ENCODE measurements around the gene ARID4B. TPM values are rescaled to one million over a fixed set of nuclear protein-coding genes. Genes with fewer than 3 reads are reported as not detected.
"Not testable (repeated sequence)": the region's sequence is repeated elsewhere in the genome, so short reads cannot be mapped to it uniquely, and the experiment has no call there.

The ARID4B gene
- total RNA-seq, 4 donors from 2014 or later, result 15.2 to 99.7 (median 30.8) TPM

GRCh38 chr1:235160383-235160956 lies 167.5 kb downstream of the ARID4B start:
- intact Hi-C loops (cut with DNase I), result no loop called here
- Histone ChIP-seq H3K27me3 (no peaks in the 10 kb centered on the region), H3K4me1 (peaks cover 8 to 53% (median 12%) of the 10 kb centered on the region in 3 donors), H3K27ac (peak overlapping the region; percentile 89 to 96 (median 92)), H3K9me3 (no peaks in the 10 kb centered on the region), H3K36me3 (peaks cover 0 to 40% (median 5%) of the 10 kb centered on the region in 3 donors), H3K4me3 (peak overlapping the region; percentile 69 to 93 (median 76))
- no peak for DNase-seq
- TF ChIP-seq POLR2A (IDR thresholded peaks at IDR 0.05) (no peak), CTCF (IDR thresholded peaks at IDR 0.05) (no peak)
- WGBS, 2 donors, result 4 to 8% methylated on average over 12 to 13 of the region's 14 CpGs

DNA sequence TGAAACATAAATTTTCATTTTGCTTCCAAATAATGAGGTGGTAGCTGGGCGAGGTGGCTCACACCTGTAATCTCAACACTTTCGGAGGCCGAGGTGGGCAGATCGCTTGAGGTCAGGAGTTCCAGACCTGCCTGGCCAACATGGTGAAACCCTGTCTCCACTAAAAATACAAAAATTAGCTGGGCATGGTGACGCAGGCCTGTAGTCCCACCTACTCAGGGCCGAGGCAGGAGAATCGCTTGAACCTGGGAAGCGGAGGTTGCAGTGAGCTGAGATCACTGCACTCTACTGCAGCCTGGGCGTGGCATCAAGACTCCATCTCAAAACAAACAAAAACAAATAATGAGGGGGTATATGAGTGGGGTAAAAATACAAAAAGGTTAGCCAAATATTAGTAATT lies 168.0 kb downstream of the ARID4B start:
- Histone ChIP-seq H3K27ac (peak overlapping the region in 3 of 4 donors; percentile 89 to 96 (median 92)), H3K36me3 (peaks cover 0 to 45% (median 5%) of the 10 kb centered on the region in 3 donors), H3K4me1 (peaks cover 8 to 53% (median 12%) of the 10 kb centered on the region in 3 donors), H3K4me3 (peak overlapping the region in 3 of 4 donors; percentile 69 to 93 (median 82))
- H3K27me3 ChIP-seq; intact Hi-C loops (cut with DNase I); DNase-seq; H3K9me3 ChIP-seq: not testable (repeated sequence)
- 74 to 85% methylated on average over 9 of the region's 9 CpGs for WGBS, 2 donors

DNA sequence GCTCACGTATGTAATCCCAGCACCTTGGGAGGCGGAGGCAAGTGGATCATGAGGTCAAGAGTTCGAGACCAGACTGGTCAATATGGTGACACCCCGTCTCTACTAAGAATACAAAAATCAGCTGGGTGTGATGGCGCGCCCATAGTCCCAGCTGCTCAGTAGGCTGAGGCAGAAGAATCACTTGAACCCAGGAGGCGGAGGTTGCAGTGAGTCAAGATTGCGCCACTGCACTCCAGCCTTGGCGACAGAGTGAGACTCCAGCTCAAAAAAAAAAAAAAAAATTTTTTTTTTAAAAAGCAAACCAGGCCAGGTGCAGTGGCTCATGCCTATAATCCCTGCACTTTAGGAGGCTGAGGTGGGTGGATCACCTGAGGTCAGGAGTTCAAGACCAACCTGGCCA lies 168.7 kb downstream of the ARID4B start:
- H3K27me3 ChIP-seq; intact Hi-C loops (cut with DNase I); H3K4me3 ChIP-seq; H3K9me3 ChIP-seq; DNase-seq: not testable (repeated sequence)
- H3K4me1 ChIP-seq, result peaks cover 8 to 53% (median 12%) of the 10 kb centered on the region in 3 donors
- 85 to 89% methylated on average over 9 of the region's 9 CpGs for WGBS, 2 donors
- H3K36me3 ChIP-seq, result peaks cover 0 to 52% (median 7%) of the 10 kb centered on the region in 3 donors
- peak overlapping the region in 1 of 4 donors; percentile 92 for H3K27ac ChIP-seq

DNA sequence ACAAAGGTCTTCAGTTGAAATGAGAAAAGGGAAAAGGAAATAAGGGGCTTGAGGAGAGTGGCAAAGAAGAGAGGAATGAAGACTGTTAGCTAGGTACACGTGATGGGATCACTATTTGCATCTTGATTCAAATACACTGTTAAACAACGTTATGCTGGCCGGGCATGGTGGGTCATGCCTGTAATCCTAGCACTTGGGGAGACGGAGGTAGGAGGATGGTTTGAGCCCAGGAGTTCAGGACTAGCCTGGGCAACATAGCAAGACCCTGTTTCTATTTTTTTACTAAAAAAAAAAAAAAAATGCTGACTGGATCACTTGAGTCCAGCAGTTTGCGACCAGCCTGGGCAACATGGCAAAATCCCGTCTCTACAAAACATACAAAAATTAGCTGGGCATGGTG lies 169.3 kb downstream of the ARID4B start:
- 76 to 91% methylated on average over 6 of the region's 6 CpGs for WGBS, 2 donors
- H3K27me3 ChIP-seq, result no peaks in the 10 kb centered on the region
- peaks cover 0 to 58% (median 11%) of the 10 kb centered on the region in 3 donors for H3K36me3 ChIP-seq
- H3K27ac ChIP-seq, result no peak overlapping the region
- no peak for TF ChIP-seq POLR2A (IDR thresholded peaks at IDR 0.05)
- TF ChIP-seq CTCF (IDR thresholded peaks at IDR 0.05), result no peak
- H3K4me1 ChIP-seq, result peaks cover 8 to 53% (median 12%) of the 10 kb centered on the region in 3 donors
- no peak for DNase-seq
- intact Hi-C loops (cut with DNase I), result no loop called here
- no peaks in the 10 kb centered on the region for H3K9me3 ChIP-seq
- H3K4me3 ChIP-seq, result no peak overlapping the region

- no peak overlapping the region for H3K4me3 ChIP-seq
- peaks cover 8 to 52% (median 12%) of the 10 kb centered on the region in 3 donors for H3K4me1 ChIP-seq
- H3K27ac ChIP-seq, result no peak overlapping the region
- intact Hi-C loops (cut with DNase I), result no loop called here
- 90 to 96% methylated on average over 4 of the region's 4 CpGs for WGBS, 2 donors
- no peaks in the 10 kb centered on the region for H3K9me3 ChIP-seq
- peaks cover 0 to 73% (median 23%) of the 10 kb centered on the region in 3 donors for H3K36me3 ChIP-seq
- TF ChIP-seq POLR2A (IDR thresholded peaks at IDR 0.05) (no peak), CTCF (IDR thresholded peaks at IDR 0.05) (no peak)
- no peak for DNase-seq
- H3K27me3 ChIP-seq, result no peaks in the 10 kb centered on the region
These were observed 170.8 kb downstream of the ARID4B start for GRCh38 chr1:235157150-235157549.

DNA sequence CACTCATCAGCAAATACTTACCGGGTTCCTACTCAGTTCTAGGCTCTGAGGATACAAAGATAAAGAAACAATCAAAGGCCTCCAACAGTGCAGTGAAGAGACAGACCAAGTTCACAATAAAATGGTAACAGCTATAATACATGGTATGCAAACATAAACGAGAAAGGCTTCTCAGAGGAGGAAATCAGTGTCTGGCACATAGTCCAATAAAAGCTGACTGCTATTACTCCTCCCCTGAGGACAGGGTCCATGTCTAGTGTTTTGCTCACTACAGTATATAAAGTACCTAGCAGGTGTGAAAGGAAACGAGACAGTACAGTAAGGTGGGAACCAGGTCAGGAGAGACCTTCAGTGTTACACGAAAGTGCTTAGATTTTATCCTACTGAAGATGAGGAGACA lies 171.2 kb downstream of the ARID4B start:
- intact Hi-C loops (cut with DNase I), result no loop called here

More for the DNA sequence above, 171.2 kb downstream of the ARID4B start:
- Histone ChIP-seq H3K9me3 (no peaks in the 10 kb centered on the region), H3K4me3 (no peak overlapping the region), H3K4me1 (peaks cover 6 to 48% (median 10%) of the 10 kb centered on the region in 3 donors), H3K36me3 (peaks cover 0 to 77% (median 27%) of the 10 kb centered on the region in 3 donors), H3K27me3 (no peaks in the 10 kb centered on the region), H3K27ac (no peak overlapping the region)
- no peak for TF ChIP-seq CTCF (IDR thresholded peaks at IDR 0.05)
- TF ChIP-seq POLR2A (IDR thresholded peaks at IDR 0.05), result no peak
- WGBS, 2 donors, result 75 to 78% methylated on average over 4 of the region's 4 CpGs
- DNase-seq, result no peak
